Measurements from ENCODE around the gene ATP2B1. TPM values are rescaled to one million over a fixed set of nuclear protein-coding genes. Genes with fewer than 3 reads are reported as not detected.
A peak's percentile ranks its signal among the peaks of the same experiment; 100 is the strongest.

The ATP2B1 gene
- total and polyA plus RNA-seq, 2 donors (not counting 1 experiment from before 2014, with no cell fraction given): 26.1 to 238 TPM

GRCh38 chr12:89597770-89598169 is 110.9 kb downstream of the ATP2B1 start:
- Mint-ChIP-seq H3K27ac (no peak overlapping the region), H3K4me1 (peaks cover 10% of the 10 kb centered on the region), H3K9me3 (ENCODE audit: insufficient read depth) (no peaks in the 10 kb centered on the region), H3K27me3 (no peaks in the 10 kb centered on the region), H3K4me3 (no peak overlapping the region)
- intact Hi-C loops (cut with micrococcal nuclease): loop anchor here (5.0 kb wide), 1 partner anchor 35 kb away; no protein-coding TSS in a partner anchor
- POLR2A ChIA-PET: no interaction called here
- Histone ChIP-seq H3K4me3 (ENCODE audit: control extremely low read depth in 1 of 5, extremely low read depth in 1 of 5, insufficient read depth in 1 of 5, low read depth in 2 of 5, low read length in 4 of 5) (no peak overlapping the region), H3K27me3 (replicated peaks in 1 of 4; ENCODE audit: control extremely low read depth in 1 of 4, control insufficient read depth in 3 of 4, insufficient read depth in 4 of 4, low read length in 3 of 4) (no peaks in the 10 kb centered on the region), H3K9me3 (ENCODE audit: control extremely low read depth in 1 of 3, control insufficient read depth in 2 of 3, insufficient read depth in 1 of 3, low read length in 2 of 3) (no peaks in the 10 kb centered on the region), H3K36me3 (replicated peaks in 1 of 2; ENCODE audit: control extremely low read depth in 1 of 2, control insufficient read depth in 1 of 2, extremely low read depth in 1 of 2, insufficient read depth in 2 of 2, low read length in 1 of 2) (peaks cover 10 to 61% of the 10 kb centered on the region in 2 experiments), H2AFZ (ENCODE audit: insufficient read depth, low read depth, low read length, poor library complexity, severe bottlenecking) (no peak overlapping the region), H3K4me1 (ENCODE audit: control insufficient read depth in 2 of 2, insufficient read depth in 2 of 2, low read length in 2 of 2) (no peaks in the 10 kb centered on the region), H3K79me2 (ENCODE audit: control insufficient read depth, insufficient read depth, low read length) (no peaks in the 10 kb centered on the region), H4K20me1 (ENCODE audit: control insufficient read depth, insufficient read depth, low read length, poor library complexity, severe bottlenecking) (peaks cover 5% of the 10 kb centered on the region), H3K4me2 (replicated peaks; ENCODE audit: low read depth, low read length, poor library complexity, severe bottlenecking) (no peak overlapping the region), H3K27ac (ENCODE audit: low read length in 2 of 2) (peak overlapping the region in 1 of 2 donors; percentile 28), H3K9ac (ENCODE audit: low read length) (no peak overlapping the region)
- DNase-seq (no peak), ATAC-seq (ENCODE audit: low read depth) (no peak)
- no CpG with 5 or more reads among the region's 1 CpG for WGBS (ENCODE audit: insufficient coverage)
- no peak for TF ChIP-seq EZH2 (IDR thresholded peaks at IDR 0.05; ENCODE audit: borderline replicate concordance, insufficient read depth, low read depth, low read length, poor library complexity, severe bottlenecking)
- CTCF ChIA-PET: no interaction called here

- Histone ChIP-seq H3K4me1 (ENCODE audit: control insufficient read depth in 2 of 2, insufficient read depth in 2 of 2, low read length in 2 of 2) (no peaks in the 10 kb centered on the region), H3K27ac (ENCODE audit: low read length in 2 of 2) (no peak overlapping the region), H3K4me3 (ENCODE audit: control extremely low read depth in 1 of 5, extremely low read depth in 1 of 5, insufficient read depth in 1 of 5, low read depth in 2 of 5, low read length in 4 of 5) (no peak overlapping the region), H4K20me1 (ENCODE audit: control insufficient read depth, insufficient read depth, low read length, poor library complexity, severe bottlenecking) (peaks cover 5% of the 10 kb centered on the region), H3K4me2 (replicated peaks; ENCODE audit: low read depth, low read length, poor library complexity, severe bottlenecking) (no peak overlapping the region), H3K36me3 (replicated peaks in 1 of 2; ENCODE audit: control extremely low read depth in 1 of 2, control insufficient read depth in 1 of 2, extremely low read depth in 1 of 2, insufficient read depth in 2 of 2, low read length in 1 of 2) (peaks cover 11 to 62% of the 10 kb centered on the region in 2 experiments), H3K27me3 (replicated peaks in 1 of 4; ENCODE audit: control extremely low read depth in 1 of 4, control insufficient read depth in 3 of 4, insufficient read depth in 4 of 4, low read length in 3 of 4) (no peaks in the 10 kb centered on the region), H3K9me3 (ENCODE audit: control extremely low read depth in 1 of 3, control insufficient read depth in 2 of 3, insufficient read depth in 1 of 3, low read length in 2 of 3) (no peaks in the 10 kb centered on the region), H3K79me2 (ENCODE audit: control insufficient read depth, insufficient read depth, low read length) (no peaks in the 10 kb centered on the region), H2AFZ (ENCODE audit: insufficient read depth, low read depth, low read length, poor library complexity, severe bottlenecking) (no peak overlapping the region), H3K9ac (ENCODE audit: low read length) (no peak overlapping the region)
- Mint-ChIP-seq H3K4me1 (peaks cover 10% of the 10 kb centered on the region), H3K9me3 (ENCODE audit: insufficient read depth) (no peaks in the 10 kb centered on the region), H3K4me3 (no peak overlapping the region), H3K27ac (no peak overlapping the region), H3K27me3 (no peaks in the 10 kb centered on the region)
- TF ChIP-seq CTCF (IDR thresholded peaks at IDR 0.05) (no peak), EZH2 (IDR thresholded peaks at IDR 0.05; ENCODE audit: borderline replicate concordance, insufficient read depth, low read depth, low read length, poor library complexity, severe bottlenecking) (no peak)
- ATAC-seq (ENCODE audit: low read depth): no peak
- POLR2A ChIA-PET: no interaction called here
- CTCF ChIA-PET: no interaction called here
- no CpG with 5 or more reads among the region's 4 CpGs for WGBS (ENCODE audit: insufficient coverage)
- DNase-seq: no peak
- intact Hi-C loops (cut with micrococcal nuclease): loop anchor here (5.0 kb wide), 1 partner anchor 35 kb away; no protein-coding TSS in a partner anchor
Measured at GRCh38 chr12:89597210-89597609, 111.4 kb downstream of the ATP2B1 start.
